Right lobe of liver (tissue), 4 donors: ENCODE results near the gene PANK2.

ENCODE experiments used
- POLR2A ChIP-seq: fragments of 450-650 bp; IDR thresholded peaks from one replicate; pipeline ENCODE4 v1.6.1; 2017; ENCODE audit warnings: antibody characterized with exemption, mild to moderate bottlenecking
- TF ChIP-seq, protein P1 (sequence below), 4 donors: fragments of 200-600 bp in 3 of 4; fragments of 450-650 bp in 1 of 4; IDR thresholded peaks; one replicate each; pipeline versions ENCODE4 v1.5.1 to v1.8.0; 2016 to 2022; ENCODE audit warnings: antibody characterized with exemption in 4 of 4, mild to moderate bottlenecking in 2 of 4
- donor health status: DM: no; HTN: no; CAD: no.
- donor health status: DM: no; HTN: no; CAD: no.
- donor health status: DM: no; HTN: yes; CAD: no.

DNA sequence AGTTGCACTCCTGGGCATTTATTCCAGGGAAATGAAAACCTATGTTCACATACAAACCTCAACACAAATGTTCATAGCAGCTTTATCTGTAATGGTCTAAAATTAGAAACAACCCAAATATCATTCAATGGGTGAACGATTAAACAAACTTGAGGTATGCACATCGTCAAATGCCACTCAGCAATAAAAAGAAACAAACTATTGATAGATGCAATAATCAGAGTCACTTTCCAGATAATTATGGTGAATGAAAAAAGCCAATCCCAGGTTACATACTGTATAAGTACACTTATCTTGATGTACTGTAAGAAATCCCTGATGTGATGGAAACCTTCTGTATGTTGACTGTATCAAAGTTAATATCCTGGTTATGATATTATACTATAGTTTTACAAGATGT lies 87.3 kb downstream of the PANK2 start:
- TF ChIP-seq, protein P1, sequence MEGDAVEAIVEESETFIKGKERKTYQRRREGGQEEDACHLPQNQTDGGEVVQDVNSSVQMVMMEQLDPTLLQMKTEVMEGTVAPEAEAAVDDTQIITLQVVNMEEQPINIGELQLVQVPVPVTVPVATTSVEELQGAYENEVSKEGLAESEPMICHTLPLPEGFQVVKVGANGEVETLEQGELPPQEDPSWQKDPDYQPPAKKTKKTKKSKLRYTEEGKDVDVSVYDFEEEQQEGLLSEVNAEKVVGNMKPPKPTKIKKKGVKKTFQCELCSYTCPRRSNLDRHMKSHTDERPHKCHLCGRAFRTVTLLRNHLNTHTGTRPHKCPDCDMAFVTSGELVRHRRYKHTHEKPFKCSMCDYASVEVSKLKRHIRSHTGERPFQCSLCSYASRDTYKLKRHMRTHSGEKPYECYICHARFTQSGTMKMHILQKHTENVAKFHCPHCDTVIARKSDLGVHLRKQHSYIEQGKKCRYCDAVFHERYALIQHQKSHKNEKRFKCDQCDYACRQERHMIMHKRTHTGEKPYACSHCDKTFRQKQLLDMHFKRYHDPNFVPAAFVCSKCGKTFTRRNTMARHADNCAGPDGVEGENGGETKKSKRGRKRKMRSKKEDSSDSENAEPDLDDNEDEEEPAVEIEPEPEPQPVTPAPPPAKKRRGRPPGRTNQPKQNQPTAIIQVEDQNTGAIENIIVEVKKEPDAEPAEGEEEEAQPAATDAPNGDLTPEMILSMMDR (IDR thresholded peaks at IDR 0.05) = no peak
- no peak for TF ChIP-seq POLR2A
